Measurements from ENCODE around the gene RCAN1. TPM values are rescaled to one million over a fixed set of nuclear protein-coding genes. Genes with fewer than 3 reads are reported as not detected.

RCAN1 gene
- total and polyA plus RNA-seq, 9 of the 15 experiments (the other 6 are each of a cell fraction or from before 2014, with no cell fraction given), result 4.4 to 16.5 (median 12.3) TPM

- TF ChIP-seq GMEB1 (CRISPR knock-in tag; IDR thresholded peaks at IDR 0.05) (no peak), FOXJ2 (tag; IDR thresholded peaks at IDR 0.05) (peak; percentile 60; the same call in 1 of the 2 replicates), HSF4 (CRISPR knock-in tag; IDR thresholded peaks at IDR 0.05; ENCODE audit: borderline replicate concordance) (no peak), KLF6 (CRISPR knock-in tag; IDR thresholded peaks at IDR 0.05; ENCODE audit: borderline replicate concordance) (0 out of 2 replicates have a peak, but pooled peaks have one; percentile 49), ZBTB11 (CRISPR knock-in tag; IDR thresholded peaks at IDR 0.05) (peak in 1 of 3 experiments; percentile 54; a peak in 1 of 6 replicates), ZFP30 (CRISPR knock-in tag; IDR thresholded peaks at IDR 0.05; ENCODE audit: borderline replicate concordance) (no peak), CUX1 (CRISPR knock-in tag; IDR thresholded peaks at IDR 0.05) (0 out of 2 replicates have a peak, but pooled peaks have one; percentile 39), JUND (IDR thresholded peaks at IDR 0.05; ENCODE audit: borderline replicate concordance, low read depth, low read length) (peak; percentile 26; the same call in 1 of the 2 replicates), JUND (tag; IDR thresholded peaks at IDR 0.05; ENCODE audit: borderline replicate concordance, low read depth, low read length) (no peak), ZNF766 (CRISPR knock-in tag; conservative IDR thresholded peaks at IDR 0.05) (peak; percentile 98), EHMT2 (IDR thresholded peaks at IDR 0.05) (0 out of 2 replicates have a peak, but pooled peaks have one; percentile 14), RCOR1 (IDR thresholded peaks at IDR 0.05; ENCODE audit: borderline replicate concordance in 1 of 2, low read depth in 2 of 2, low read length in 2 of 2) (0 out of 4 replicates have a peak, but pooled peaks of 1 of the 2 experiments have one; percentile 5), CBFA2T3 (IDR thresholded peaks at IDR 0.05) (peak; percentile 24; the same call in 1 of the 2 replicates), PHTF2 (CRISPR knock-in tag; IDR thresholded peaks at IDR 0.05) (no peak), XRCC4 (IDR thresholded peaks at IDR 0.05; ENCODE audit: extremely low read depth, insufficient read depth, insufficient read length) (no peak)
Measured at GRCh38 chr21:34592120-34592955, 22.6 kb downstream of the RCAN1 start (continued).
